Stimulated activated CD8-positive, alpha-beta memory T cell treated with anti-CD3 and anti-CD28 coated beads, Interleukin-12 subunit alpha, Interleukin-12 subunit beta, amount 100 ng/mL, for 1 hour (primary cell): ENCODE measurements around the gene TTLL8.
"Not testable (repeated sequence)": the region's sequence is repeated elsewhere in the genome, so short reads cannot be mapped to it uniquely, and the experiment has no call there.

Source experiments
- DNase-seq: peaks from one replicate; pipeline ENCODE4 v3.0.0-alpha.2; 2020; ENCODE audit warnings: low read depth

The TTLL8 gene

DNA sequence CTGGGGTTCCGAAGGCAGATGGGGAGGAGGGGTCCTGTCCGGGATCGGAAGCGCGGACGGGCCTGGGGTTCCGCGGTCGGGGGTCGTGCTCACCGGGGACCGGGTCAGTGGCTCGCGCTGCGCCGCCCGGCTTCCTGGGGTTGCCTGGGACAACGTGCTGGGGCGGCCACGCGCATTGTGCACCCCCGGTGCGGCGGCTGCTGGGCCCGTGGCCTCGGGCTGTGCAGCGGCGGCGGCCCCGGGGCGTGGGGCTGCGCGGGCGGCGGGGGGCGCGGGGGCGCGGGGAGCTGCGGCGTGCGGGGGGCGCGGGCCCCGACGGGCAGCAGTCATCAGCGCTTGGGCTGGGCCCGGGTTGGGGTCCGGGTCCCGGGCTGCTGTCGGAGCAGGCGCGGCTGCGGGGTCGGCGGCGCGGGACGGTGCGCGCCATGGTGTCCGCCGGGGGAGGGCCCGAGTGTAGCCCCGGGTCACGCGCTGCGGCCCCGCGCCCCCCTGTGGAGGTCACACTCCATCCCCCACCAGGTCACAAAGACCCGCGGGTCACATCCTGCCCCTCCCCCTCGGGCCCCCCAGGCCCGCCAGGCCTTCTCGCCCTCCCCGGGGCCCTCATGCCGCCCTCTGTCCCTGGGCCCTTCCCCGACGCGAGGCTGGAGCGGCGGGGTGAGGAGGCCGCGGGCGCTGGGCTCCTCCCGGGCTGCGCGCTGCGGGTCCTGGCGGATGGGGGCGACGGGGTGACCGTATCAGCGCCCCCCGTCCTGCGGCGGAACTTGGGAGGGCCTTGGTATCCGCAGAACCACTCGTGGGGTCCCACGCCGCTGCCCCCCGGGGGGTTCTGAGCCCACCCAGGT is at the start of gene TTLL8:
Gene TTLL8, minus strand, starts transcription at position 238 of the 845 bp plus-strand sequence.
- no peak for DNase-seq

DNA sequence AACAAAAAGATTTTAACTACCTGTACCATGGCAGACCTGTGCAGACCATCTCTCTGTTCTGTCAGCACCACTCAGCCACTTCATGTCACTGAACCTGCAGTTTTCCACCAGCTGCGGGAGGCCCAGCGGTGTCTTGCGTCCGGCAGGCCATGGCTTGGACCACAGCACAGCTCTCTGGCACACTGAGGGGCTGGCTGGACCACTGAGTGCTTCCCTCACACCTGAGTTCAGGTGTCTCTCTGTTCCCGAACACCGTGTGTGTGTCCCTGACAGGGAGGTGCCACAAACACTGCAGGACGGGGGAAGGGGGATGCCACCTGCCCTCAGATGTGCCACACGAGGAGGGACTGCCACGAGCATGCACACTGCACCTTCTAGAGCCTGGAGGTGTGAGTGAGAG is 49.4 kb upstream of the TTLL8 start:
- DNase-seq: no peak

DNA sequence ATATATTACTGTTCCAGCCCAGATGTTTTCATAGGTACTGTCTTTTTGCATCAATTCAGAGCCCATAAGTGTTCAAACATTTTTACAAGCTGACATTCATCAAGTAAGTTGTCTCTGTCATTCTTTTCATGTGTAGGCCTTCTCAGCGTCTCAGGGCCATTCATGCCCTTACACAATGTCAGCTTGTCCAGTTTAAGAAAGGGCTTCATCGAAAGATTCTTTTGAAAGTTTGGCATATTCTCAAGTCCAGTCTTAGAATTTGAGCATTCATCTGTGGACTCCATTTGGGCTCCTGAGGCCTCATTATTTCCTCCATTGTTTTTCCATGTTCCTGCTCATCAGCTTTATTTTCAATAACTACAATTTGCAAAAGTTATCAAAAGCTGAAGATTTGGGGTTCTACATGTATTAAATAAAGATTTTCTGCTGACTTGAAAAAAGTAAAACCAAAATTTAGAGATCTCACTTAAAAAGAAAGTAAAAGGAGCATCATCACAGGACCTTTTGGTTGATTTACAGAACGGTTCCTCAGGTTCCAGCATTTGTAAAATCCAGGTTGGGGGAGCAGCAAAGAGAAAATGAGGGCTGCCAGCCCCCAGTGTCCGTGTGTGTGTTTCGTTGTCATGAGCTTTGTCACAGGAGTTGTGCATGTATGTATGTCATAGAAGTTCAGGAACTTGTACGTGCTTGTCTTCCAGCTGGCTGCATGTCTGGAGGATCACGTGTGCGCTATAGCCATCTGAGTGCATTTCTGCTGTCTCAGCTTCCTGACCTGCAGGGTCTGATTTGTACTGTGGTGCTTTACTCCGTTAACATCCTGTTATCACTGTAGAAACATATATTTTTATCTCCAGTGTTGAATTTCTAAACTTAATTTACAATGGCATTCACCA is 47.4 kb upstream of the TTLL8 start:
- no peak for DNase-seq

DNA sequence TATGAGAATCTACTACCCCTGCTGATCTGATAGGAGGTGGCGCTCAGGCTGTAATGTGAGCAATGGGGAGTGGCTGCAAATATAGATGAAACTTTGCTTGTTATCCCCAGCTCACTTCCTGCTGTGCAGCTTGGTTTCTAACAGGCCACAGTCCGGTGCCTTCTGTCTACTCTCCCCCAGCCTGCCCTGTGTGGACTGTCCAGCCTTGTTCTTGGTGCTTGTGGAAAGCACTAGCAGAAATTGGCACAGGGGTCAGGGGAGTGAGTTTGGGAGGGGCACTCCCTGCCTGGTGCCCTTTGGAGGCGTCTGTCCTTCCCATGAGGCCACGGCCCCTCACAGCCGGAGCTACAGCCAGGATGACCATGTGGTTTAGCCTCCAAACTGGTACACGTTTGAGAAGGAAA is 46.0 kb upstream of the TTLL8 start:
- DNase-seq: no peak

DNA sequence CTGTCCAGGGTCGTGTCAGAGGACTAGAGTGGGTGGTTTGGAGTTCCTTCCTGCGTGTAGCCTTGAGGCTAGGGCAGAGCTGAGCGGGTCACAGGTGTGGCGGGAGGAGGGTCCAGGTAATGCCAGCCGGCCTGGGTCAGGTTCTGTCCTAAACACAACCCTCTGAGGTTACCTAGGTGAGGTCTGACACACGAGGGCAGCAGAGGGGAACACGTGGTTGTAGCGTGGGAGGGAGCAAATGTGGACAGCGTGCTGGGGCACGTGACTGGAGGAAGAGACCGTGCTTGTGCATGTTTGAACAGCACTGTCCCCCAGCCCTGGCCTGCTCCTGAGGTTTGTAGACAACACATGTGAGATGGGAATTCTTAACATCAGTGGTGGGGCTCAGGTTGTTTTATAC is 44.8 kb upstream of the TTLL8 start:
- DNase-seq: no peak

DNA sequence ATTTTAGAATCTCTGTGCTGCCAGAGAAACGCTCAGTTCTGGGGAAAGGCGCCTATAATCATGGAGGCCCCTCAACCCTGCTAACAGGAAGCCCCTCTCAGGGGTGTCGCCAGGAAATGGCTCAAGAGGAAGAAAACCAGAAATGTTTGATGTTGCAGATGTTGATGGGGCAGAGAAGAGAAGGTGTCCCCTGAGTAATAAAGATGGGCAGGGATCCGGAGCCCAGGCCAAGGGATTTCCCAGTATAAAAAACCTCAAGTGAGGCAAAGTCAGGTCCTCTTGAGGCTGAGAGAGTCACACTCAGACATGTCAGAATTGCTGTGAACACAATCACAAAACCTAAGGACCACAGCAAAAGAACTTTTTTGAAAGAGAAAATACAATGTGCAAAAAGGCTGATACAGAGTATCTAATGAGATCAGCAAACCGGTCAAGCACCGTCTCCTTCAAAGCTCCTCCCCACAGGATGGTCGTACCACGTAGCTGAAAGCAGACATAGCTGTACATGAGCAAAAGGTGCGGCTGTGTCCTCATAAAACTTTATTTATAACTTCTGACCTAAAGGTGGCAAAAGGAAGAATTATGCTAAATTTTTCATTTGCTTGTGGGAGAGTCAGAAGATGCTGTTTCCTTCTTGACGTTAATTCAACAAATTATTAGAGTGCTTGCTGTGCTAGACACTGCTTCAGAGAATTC is 43.9 kb upstream of the TTLL8 start:
- DNase-seq: no peak

DNA sequence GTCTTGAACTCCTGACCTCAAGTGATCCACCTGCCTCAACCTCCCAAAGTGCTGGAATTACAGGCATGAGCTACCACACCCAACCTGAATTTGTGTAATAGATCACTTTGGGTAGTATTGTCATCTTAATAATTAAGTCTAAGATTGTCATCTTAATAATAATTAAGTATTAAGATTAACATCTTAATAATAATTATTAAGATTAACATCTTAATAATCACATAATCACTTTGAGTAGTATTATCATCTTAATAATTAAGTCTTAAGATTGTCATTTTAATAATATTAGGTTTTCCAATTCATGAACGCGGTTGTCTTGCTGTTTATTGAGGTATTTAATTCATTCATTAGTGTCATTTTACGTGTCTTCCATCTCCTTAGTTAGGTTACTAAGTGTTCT is 40.0 kb upstream of the TTLL8 start:
- DNase-seq: no peak

DNA sequence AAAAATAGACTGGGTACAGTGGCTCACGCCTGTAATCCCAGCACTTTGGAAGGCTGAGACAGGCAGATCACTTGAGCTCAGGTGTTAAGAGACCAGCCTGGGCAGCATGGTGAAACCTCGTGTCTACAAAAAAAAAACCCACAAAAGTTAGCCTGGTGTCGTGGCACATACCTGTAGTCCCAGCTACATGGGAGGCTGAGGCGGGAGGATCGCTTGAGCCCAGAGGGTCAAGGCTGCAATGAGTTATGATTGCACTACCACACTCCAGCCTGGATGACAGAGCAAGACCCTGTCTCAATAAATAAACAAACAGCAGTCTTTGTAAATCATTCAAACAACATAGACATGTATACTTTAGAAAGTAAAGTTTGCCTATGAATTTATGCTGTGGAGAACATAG is 34.2 kb upstream of the TTLL8 start:
- no peak for DNase-seq

DNA sequence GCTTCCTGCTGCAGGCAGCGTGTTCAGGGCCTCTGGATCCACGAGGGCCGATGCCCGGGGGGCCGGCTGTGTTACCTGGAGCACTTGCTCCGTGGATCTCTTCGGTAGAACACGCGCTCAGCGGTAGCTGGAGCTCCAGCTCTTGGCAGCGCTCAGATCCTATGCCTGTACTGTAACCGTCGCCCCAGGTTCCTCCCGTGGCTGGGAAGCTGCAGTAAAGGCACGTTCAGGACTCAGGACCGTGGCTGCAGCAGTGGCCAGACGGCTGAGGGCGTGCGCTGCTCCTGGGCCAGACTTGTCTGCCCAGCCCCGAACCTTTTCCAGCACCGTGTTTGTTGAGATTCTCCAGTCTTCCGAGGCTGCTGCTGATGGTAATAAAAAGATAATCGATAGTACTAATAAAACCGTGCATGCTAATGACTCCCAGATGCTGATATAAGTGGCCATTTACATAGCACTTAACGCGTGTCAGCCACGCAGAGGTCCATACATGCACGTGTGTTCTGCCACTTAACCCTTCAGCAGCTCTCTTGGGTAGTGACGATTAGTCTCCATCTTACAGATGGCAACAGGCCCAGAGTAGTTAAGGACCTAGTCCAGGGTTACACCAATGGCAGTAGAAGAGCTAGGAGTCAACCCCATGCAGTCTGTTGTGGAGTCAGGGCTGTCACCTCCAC is 33.1 kb upstream of the TTLL8 start:
- DNase-seq: no peak

DNA sequence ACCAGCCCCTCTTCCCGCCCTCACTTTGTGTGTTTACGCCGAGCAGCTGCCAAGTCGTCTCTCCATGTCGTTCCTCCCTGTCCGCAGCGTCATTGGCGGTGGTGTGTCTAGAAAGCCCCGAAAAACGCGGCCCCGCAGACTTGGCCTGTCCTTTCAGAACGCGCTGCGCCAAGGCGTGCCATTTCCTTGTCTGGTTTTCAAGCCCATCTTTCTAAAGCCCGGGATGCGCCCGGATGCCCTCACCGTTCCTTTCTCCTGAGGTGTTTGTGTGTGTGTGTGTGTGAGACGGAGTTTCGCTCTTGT is 32.3 kb upstream of the TTLL8 start:
- DNase-seq: no peak

DNA sequence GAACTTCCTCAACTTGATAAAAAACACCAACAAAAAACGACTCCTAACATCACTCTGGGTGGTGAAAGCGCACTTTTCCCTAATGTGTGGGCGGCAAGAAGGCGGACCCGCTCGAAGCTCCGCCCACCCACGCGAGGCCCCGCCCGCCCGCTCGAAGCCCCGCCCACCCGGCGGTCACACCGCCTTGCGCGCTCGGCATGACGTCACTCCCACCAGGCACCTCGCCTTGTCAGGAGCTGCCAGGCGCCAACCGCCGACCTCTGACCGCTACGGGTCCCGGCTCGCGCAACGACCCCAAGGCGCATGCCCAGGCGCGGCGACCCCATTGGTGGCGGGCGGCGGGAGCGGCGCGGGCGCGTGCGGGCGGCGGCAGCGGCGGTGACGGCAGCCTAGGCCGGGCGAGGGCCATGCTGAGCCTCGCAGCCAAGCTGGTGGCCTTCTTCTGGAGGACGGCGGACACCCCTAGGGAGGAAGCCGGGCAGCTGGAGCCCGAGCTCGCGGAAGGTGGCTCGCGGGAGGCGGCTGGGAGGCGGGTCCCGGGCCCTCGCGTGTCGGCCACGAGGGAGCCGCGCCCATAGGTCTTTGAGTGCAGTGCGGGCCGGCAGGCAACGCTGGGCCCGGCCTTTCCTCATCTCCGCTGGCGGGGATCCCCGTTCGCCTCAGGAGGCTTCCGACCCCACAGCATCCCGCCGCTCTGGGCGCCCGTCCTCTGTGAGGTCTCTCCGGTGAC is 31.7 kb upstream of the TTLL8 start, which contains the start of gene MOV10L1:
Gene MOV10L1, plus strand, starts transcription at position 325 of the 730 bp plus-strand sequence. Its CDS starts 83 bp downstream, at position 408.
- DNase-seq: no peak

DNA sequence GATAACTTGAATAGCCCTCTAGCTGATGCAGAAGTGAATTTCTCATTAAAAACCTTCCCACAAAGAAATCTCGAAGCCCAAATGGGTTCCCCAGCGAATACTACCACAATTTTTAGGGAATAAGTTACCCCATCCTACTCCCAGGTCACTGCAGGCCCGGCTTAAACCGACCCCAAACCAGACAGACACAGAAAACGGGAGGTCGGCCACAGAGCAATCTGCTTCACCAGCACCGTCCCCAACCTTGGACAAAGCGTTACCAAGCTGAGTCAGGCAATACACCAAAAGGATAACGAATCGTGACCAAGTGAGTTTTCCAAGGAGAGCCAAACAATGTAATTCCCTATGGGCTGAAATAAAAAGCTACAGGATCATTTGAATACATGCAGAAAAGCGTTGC is 31.1 kb upstream of the TTLL8 start:
- DNase-seq: no peak

DNA sequence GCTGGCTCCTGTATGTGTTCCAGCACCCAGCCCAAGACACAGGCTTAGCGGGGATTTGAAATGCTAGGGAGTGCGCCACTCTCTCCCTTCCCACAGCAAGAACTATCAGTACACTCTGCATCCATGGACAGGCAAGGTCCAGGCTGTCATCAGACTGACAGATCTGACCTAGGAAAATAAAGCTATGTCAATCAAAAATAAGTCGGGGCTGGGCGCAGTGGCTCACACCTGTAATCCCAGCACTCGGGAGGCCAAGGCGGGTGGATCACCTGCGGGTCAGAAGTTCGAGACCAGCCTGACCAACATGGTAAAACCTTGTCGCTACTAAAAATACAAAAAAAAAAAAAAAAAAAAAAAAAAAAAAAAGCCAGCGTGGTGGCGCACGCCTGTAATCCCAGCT is 30.0 kb upstream of the TTLL8 start:
- no peak for DNase-seq

DNA sequence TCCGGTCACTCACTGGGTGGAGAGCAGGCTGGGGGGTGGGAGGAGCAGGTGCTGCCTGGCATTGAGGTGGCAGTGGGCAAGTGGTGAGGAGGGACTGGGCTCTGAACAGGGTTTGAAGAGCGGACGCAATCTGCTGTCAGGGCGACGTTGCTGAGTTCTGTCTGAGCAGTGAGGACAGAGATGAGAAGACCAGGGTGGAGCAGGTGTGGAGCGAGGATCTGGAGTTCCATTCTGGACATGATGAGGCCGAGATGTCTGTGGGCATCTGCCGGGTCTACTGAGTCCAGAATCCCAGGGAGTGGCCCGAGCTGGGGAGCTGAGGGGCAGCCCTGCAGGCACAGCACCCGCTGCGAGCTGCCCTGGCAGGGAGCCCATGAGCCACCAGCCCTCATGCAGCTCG is 29.5 kb upstream of the TTLL8 start:
- DNase-seq: no peak

DNA sequence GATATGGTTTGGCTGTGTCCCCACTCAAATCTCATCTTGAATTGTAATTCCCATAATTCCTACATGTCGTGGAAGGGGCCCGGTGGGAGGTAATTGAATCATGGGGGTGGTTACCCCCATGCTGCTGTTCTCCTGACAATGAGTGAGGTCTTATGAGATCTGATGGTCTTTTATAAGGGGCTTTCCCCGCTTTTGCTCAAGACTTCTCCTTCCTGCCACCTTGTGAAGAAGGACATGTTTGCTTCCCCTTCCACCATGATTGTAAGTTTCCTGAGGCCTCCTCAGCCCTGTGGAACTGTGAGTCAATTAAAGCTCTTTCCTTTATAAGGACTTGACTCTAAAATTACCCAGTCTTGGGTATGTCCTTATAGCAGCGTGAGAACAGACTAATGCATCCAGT is 28.9 kb upstream of the TTLL8 start:
- not testable (repeated sequence) for DNase-seq

DNA sequence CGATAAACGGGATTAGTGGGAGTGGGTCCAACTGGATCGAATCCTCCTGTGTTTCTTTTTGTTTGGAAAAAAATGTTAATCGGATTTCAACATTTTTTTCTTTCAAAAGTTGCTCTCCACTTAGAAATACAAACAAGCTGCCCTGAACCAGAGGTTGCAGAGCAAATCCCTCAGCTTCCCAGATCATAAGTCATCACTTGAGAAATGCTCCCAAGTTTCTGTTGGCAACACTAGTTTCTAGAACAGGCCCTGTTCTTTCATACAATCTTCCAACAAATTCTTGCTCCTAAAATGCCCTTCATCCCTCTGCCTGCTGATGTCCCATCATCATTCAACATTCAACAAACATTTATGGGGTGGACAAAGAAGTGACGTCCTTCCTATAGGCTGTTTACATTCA is 28.4 kb upstream of the TTLL8 start:
- no peak for DNase-seq

DNA sequence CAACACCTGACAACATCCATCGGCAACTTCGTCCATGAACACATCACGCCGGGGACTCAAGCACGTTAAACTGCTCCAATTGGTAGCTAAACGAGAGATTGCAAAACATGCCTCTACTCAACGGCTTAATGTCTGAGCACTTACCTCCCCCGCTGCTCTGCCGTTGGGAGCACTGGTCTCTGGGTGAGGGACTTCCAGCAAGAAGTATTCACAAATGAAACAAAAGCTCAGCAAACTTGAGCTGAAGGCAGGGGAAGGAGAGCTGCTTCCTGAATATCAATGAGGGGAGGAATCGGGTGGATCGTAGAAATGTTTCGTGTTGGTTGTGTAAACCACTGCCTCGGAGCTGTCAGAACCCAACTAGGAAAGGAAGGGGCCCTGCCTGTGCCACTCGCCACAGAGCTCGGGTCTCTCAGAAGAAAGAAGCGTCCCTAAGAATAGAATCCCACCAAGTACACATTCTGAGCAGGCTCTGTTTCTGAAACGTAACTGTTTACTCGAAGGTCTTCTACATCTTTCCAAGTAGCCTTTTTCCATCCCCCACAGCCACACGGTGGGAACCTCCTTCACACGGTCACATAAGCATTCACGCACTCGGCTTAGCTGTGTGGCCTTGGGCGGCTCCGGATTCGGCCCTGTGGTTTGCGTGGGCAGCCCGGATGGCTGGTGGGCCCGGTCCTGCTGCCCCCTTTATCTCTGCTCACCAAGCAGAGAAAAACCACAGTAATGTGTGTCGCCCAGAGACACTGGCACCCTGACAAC is 27.3 kb upstream of the TTLL8 start, which contains the start of gene MLC1:
Gene MLC1, minus strand, starts transcription at position 216 of the 762 bp plus-strand sequence. CDS start 524 bp downstream, outside the sequence.
- no peak for DNase-seq

DNA sequence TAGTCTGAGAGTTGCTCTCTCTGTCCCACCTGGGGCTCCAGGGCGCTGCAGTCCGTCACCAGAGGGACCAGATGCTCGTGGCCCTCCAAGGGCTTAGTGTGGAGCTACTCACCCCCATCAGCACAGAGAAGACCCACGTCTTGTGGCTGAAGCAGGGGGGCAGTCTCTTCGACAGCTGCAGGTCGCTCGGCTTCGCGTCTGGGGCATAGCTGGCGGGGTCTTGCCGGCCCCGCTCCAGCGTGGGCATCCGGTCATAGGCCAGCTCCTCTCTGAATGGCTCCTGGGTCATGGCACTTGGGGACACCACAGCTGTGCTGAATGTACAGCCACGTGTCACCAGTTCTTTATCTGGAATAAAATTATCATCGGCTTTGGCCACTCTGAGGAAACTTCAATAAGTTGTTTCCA is 26.5 kb upstream of the TTLL8 start:
- no peak for DNase-seq

DNA sequence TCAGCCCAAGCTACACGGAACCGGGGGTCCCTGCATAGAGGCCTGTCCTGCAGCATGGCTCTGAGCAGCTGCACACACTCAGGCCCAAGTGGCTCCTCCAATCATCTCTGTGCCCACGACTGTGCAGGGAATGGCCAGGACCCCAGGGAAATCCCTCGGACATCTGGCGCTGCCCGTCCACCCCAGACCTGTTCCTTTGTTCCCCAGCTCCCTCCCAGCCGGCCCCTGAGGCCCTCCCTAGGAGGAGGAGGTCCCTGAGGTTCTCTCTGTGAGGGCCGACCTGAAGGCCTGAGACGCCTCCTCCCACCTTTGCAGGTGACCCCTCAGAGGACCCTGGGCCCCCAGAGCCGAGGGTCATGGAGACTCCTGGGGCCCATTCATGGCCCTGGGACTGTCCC is 26.0 kb upstream of the TTLL8 start:
- no peak for DNase-seq

DNA sequence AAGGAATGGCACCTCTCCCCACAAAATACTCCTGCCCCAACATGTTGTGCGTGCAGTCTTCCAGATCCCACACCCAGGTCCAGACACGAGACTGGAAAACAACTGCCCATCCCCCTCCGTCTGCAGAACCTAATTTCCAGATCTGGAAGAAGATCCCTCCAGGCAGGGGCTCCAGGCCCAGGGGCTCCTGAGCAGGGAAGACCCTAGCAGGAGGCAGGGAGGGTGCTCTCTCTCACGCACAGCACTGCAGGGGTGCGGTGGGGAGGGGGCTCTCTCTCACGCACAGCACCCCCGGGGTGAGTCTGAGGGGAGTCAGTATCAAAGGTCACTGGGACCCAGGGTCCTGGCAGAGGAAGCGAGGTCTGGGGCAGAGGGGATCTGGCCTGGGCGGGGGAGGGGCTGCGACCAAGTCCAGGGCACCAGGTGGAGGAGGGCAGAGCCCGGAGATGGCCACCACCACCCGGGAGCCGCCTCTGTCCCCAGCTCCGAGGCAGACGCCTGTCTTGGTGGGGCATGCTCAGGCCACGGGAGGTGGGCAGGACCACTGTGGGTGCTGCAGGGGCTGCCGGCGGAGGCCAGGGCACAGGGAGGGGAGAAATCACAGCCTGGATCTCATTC is 25.5 kb upstream of the TTLL8 start:
- no peak for DNase-seq
